Stimulated activated CD8-positive, alpha-beta memory T cell treated with anti-CD3 and anti-CD28 coated beads, Interleukin-4, amount 100 ng/mL, for 1 hour (primary cell): ENCODE data around the gene NCOA6.
A peak's percentile ranks its signal among the peaks of the same experiment; 100 is the strongest.

Experiments used
- DNase-seq, 2 donors: peaks; one replicate each; pipeline ENCODE4 v3.0.0-alpha.2; 2020; ENCODE audit warnings: low read depth in 2 of 2, low spot score in 1 of 2

NCOA6 gene

GRCh38 chr20:34825530-34826362, at the start of gene NCOA6:
NCOA6 (minus strand) TSS chr20:34825651; CDS start chr20:34782355, 43,296 bp downstream.
- peak; percentile 74 to 77 for DNase-seq

- no peak for DNase-seq
These were observed 48.7 kb upstream of the NCOA6 start for GRCh38 chr20:34874094-34874654.

GRCh38 chr20:34873583-34874093, 48.2 kb upstream of the NCOA6 start:
- no peak for DNase-seq

GRCh38 chr20:34872622-34873224, 47.3 kb upstream of the NCOA6 start, which contains the start of gene GGT7:
GGT7 (minus strand) TSS chr20:34872856; CDS start chr20:34872815, 41 bp downstream.
- peak; percentile 73 to 78 for DNase-seq

- DNase-seq = no peak
These were observed 46.6 kb upstream of the NCOA6 start for GRCh38 chr20:34871966-34872621.

- no peak for DNase-seq
These were observed 46.0 kb upstream of the NCOA6 start for GRCh38 chr20:34871320-34871926.

- no peak for DNase-seq
These were observed 38.8 kb upstream of the NCOA6 start for GRCh38 chr20:34864216-34864615.

GRCh38 chr20:34863421-34863965, 38.0 kb upstream of the NCOA6 start:
- DNase-seq = no peak

GRCh38 chr20:34862724-34863123, 37.3 kb upstream of the NCOA6 start:
- no peak for DNase-seq

- DNase-seq = no peak
These were observed 36.1 kb upstream of the NCOA6 start for GRCh38 chr20:34861386-34862084.

GRCh38 chr20:34859826-34860545, 34.5 kb upstream of the NCOA6 start:
- no peak for DNase-seq

- no peak for DNase-seq
These were observed 33.9 kb upstream of the NCOA6 start for GRCh38 chr20:34859367-34859766.

GRCh38 chr20:34852298-34852697, 26.8 kb upstream of the NCOA6 start:
- DNase-seq = no peak

GRCh38 chr20:34850969-34851368, 25.5 kb upstream of the NCOA6 start:
- no peak for DNase-seq

GRCh38 chr20:34849778-34850177, 24.3 kb upstream of the NCOA6 start:
- DNase-seq = no peak

GRCh38 chr20:34848597-34848996, 23.1 kb upstream of the NCOA6 start:
- DNase-seq = no peak

- no peak for DNase-seq
These were observed 18.0 kb upstream of the NCOA6 start for GRCh38 chr20:34843421-34843820.

- DNase-seq = no peak
These were observed 16.7 kb upstream of the NCOA6 start for GRCh38 chr20:34842143-34842542.

GRCh38 chr20:34834459-34834893, 9.0 kb upstream of the NCOA6 start:
- no peak for DNase-seq
